D721Med (cell line): ENCODE results near the gene GNG7.

Source experiments
- DNase-seq: peaks from one replicate; pipeline ENCODE4 v3.0.0; 2011; ENCODE audit warnings: low spot score; ENCODE audit not compliant: insufficient read length
- FAIRE-seq: peaks from 2 replicates; lab custom pipeline; 2011; peaks lifted over from hg19 to GRCh38; lab: Jason Lieb, UNC
- CTCF ChIP-seq: IDR thresholded peaks from 2 replicates; pipeline ENCODE4 v1.5.1; 2012; ENCODE audit warnings: mild to moderate bottlenecking, control low read depth; ENCODE audit not compliant: insufficient read depth; ENCODE audit errors: missing control alignments

GNG7 gene

DNA sequence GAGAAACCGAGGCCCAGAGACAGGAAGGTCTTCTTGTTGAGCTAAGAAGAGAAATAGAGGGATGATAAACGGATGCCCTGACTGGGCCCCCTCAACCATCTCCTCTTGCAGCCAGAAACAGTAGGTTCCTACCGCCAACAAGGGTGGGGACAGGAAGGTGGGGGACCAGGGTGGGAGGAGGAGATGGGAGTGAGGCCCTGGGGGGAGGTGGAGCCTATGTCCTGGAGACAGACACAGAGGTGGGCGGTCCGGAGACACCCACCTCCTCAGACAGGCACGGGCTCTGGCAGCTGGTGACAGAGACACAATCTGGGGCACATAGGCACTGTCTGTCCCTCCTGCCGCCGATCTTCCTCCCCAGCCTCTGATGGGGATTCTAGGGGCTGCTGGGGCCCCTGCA, 209.6 kb downstream of the GNG7 start:
- no peak for TF ChIP-seq CTCF
- FAIRE-seq = no peak

DNA sequence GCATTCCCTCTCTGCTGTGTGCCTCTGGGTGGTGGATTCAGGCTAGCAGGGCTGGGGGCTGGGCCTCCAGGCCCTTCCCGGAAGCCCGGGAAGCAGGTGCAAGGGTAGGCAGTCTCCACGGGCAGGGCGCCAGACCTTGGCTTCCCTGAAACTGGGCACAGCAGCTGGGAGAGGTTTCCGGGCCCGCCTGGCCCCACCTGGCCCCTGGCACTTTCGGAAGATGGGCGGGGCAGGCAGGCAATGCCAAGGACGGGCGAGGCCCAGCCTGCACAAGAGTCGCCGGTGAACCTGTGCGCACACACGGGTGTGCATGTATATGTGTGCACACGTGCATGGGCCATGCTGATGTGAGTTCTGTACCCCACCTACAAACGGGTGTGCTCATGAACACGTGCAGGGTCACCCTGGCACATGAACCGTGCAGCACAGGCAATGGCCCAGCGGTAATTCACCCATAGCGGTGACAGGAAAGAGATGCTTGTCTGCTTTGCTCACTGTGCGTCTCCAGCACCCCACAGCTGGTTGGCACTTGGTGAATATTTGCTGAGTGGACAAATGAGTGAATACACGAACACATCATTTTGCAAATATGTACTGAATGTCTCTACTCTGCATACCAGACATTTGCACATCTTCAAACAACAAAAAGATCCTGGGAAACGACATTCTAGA, 211.2 kb downstream of the GNG7 start:
- no peak for DNase-seq

More for the DNA sequence above, 209.6 kb downstream of the GNG7 start:
- no peak for DNase-seq

GRCh38 chr19:2490659-2491058, 211.8 kb downstream of the GNG7 start:
- TF ChIP-seq CTCF = no peak
- no peak for FAIRE-seq
- DNase-seq = no peak

More for the DNA sequence above, 211.2 kb downstream of the GNG7 start:
- no peak for TF ChIP-seq CTCF
- FAIRE-seq = no peak

GRCh38 chr19:2488942-2489731, 213.4 kb downstream of the GNG7 start:
- TF ChIP-seq CTCF = no peak
- no peak for FAIRE-seq

DNA sequence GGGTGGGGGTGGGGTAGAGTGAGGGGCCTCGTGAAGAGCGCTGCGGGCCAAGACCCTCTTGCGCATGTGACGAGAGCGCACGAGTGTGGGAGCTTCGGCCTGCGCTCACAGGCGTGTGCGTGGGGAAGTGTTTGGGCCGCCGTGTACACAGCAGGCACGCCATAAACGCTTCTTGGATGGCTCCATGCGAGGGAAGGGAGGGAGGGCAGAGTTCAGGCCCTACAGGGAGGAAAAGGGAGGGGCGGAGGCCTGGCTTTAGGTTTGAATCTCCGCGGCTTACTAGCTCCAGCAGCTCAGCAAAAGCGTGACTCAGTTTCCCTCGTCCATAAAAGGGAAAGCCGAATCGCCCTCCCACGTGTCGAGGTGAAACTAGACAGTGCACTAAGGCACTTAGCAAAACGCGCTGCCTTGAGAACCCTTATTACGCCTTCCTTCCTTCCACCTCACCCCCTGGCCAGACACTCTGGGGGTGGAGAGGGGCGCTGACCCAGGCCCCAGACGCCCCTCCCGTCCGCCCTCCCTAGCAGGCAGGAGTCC, 214.0 kb downstream of the GNG7 start:
- TF ChIP-seq CTCF = no peak
- no peak for FAIRE-seq
- no peak for DNase-seq

More at GRCh38 chr19:2488942-2489731, 213.4 kb downstream of the GNG7 start:
- no peak for DNase-seq

GRCh38 chr19:2487842-2488241, 214.7 kb downstream of the GNG7 start:
- no peak for TF ChIP-seq CTCF
- no peak for FAIRE-seq

More at GRCh38 chr19:2487842-2488241, 214.7 kb downstream of the GNG7 start:
- no peak for DNase-seq
